Dermis microvascular lymphatic vessel endothelial cell (primary cell): Measurements from ENCODE around the gene RPTOR. TPM values are rescaled to one million over a fixed set of nuclear protein-coding genes. Genes with fewer than 3 reads are reported as not detected.
A peak's percentile ranks its signal among the peaks of the same experiment; 100 is the strongest.

Experiments
- DNase-seq, 2 donors: peaks; one replicate each; pipeline versions ENCODE4 v3.0.0 to v3.0.0-alpha.2; 2010; ENCODE audit warnings: low read depth in 2 of 2
- total RNA-seq: library from RNA; depleted of rRNA; stranded (reverse); fragments of >200 nt; gene quantifications from 2 replicates; pipeline ENCODE4 v1.2.1, GENCODE V29; 2014

Gene RPTOR
- total RNA-seq, 1 donor from 2014 or later, result 10.5 TPM

GRCh38 chr17:80923211-80924110, 378.8 kb downstream of the RPTOR start:
- no peak for DNase-seq

GRCh38 chr17:80924111-80924806, 379.6 kb downstream of the RPTOR start:
- no peak for DNase-seq

DNA sequence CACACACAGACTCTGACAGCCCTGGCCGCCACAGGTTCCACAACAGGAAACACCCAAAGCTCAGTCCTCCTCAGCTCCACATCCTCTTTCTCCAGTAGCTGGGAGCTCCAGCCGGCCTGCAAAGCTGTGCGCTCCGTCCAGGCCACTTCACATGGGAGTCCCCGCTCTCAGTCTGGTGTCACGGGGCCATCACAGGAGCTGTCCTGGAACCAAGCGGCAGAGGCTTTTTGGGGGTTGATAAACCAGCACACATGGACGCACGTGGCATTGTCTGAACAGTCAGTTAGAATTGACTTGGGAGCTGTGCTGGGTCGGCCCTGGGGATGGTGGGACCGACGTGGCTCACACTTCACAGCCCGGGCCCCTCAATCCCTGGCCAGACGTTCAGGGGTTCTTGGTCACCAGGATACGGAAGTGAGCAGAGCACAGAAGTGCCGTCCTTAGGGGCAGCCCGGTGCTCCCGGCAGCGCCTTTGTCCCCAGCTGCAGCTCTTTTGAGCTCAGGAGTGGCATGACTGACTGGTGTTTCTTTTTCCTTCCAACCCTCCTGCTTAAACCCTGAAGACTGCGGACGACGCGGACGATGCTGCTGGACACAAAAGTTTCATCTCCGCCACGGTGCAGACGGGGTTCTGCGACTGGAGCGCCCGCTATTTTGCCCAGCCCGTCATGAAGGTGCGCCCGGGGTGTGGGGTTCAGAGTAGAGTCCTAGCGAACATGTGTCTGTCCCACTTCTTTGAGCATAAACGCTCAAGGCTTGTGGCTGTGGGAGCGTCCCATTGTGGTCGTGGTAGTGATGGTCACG, 380.4 kb downstream of the RPTOR start:
- no peak for DNase-seq

- no peak for DNase-seq
These were observed 381.2 kb downstream of the RPTOR start for GRCh38 chr17:80925688-80926335.

DNA sequence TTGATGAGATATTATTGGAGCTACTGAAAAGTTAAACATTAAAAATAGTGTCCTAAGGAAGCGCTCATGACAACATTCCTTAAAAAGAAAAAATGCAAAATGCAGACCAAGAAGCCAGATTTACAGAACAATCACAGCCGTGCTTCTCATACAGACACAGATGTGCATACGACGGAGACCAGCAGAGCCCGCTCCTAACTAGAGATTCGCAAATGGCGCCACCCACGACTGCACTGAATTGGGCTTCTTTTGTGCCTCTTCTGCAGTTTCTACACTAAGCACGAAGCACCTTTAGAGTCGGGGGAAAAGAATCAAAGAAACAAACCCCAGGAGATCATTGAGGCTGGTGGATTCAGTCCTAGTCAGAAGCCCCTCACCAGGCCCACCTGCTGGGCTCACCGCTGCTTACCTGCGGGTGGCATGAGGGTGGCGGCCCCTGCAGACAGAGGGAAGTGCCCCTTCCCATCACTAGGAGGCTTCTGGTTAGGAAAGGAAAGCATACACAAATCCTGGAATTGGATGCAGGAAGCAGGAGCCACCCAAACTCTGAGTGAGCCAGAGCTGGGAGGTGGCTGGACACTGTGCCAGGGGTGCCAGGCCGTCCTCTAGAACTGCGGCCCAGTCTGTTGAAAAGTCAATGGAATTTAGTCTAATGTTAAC, 382.1 kb downstream of the RPTOR start:
- no peak for DNase-seq

GRCh38 chr17:80927791-80928216, 383.2 kb downstream of the RPTOR start:
- peak; percentile 90 to 96 for DNase-seq

DNA sequence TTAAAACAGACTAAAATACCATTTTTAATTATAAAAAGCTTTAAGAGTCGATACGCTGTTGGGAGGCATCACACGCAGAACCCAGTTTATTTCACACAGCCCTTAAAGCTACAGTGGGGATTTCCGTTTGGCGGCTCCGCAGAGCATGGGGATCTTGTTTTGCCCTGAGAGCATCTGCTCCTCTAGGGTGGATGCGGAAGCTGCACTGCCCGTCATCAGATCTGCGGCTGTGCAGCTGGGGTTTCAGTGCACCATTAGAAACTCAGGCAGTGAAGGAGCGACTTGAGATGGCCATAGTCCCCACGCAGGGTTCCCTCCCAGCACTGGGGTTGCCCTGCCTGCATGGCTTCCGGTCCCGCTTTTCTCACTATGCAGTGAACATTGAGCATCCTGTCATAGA, 384.8 kb downstream of the RPTOR start:
- no peak for DNase-seq

DNA sequence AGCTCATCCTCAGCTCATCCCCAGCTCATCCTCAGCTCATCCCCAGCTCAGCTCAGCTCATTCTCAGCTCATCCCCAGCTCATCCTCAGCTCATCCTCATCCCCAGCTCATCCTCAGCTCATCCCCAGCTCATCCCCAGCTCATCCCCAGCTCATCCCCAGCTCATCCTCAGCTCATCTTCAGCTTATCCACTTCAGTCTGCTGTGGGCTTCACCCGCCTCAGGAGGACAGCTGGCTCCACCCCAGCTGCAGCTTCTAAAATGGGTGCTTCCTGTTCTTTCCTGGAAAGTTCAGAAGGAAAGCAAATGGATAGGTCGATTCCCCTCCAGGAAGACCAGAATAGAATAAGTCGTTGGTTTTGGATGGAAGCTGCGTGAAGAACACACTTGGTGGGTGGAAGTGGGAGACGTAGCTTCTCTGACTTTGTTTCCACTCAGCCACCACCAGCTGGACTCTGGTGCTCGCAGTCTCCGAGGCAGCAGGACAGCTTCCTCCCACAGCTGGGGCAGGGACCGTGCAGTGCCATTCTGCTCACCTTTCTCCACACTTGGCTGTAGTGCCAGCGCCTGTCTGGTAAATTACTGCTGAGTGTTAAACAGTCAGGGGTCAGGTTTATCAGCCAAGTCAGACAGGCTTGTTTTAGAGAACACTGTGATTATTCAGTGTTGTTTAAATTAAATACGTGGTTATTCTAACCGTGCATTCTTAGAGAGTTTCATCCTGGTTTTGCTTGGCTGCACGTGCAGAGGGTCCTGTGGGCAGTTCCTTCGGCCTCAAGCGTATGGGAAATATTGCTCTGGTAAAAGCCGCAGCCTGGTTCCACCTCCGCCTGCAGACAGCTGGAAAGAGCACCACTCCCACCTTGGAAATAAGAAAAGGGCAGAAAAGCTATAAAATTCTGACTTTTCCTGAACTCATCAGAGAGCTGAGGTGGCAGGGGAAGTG, 386.0 kb downstream of the RPTOR start:
- DNase-seq, result peak in 1 of 2 donors; percentile 7

DNA sequence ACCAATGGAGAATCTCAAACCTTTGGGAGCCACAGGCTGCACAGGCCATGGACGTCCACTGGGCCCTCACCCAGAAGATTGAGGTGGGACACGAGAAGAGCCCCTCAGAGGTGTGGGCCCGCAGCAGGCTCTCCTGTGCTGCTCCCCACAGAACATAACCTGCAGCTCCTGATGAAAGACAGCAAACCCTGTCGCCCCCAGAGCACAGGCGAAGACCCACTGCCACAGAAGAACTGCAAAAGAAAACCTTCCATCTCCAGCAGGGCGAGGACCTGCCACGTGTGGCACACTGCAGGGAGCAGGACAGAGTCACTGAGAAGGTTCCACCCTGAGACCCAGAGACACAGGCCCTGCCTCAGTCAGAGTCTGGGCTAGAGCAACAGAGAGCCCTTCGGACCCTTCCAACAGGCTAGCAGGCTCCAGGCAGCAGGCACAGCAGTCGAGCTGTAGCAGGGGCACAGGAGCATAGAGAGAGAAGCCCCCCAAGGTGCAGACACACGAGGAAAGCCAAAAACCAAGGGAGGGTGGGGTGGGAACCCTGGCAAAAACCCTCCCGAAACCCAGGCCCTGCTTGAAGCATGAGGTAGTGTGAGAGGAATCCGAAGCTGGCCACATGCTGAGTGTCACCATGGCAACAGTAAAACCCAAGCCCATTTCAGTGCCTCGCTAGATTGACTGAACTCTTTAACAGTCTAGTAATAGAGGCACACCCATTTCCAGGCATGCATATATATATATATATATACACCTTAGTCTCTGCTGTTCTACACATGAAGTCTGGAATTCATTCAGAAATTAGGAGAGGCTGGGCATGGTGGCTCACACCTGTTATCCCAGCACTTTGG, 387.0 kb downstream of the RPTOR start:
- no peak for DNase-seq

- DNase-seq, result no peak
These were observed 390.9 kb downstream of the RPTOR start for GRCh38 chr17:80935526-80935925.

DNA sequence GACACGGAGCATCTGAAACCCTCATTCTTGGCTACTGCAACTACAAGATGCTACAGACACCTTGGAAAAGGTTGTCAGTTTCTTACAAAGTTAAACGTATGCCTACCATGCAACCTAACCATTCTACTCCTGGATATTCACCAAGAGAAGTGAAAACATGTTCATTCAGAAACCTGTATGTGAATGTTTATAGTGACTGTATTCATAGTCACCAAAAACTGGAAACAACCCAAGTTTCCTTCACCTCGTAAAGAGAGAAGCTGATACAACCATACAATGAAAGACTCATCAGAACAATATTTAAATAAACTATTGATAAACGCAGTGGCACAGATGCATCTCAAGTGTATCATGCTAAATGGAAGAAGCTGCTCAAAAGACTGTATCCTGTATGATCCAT, 391.6 kb downstream of the RPTOR start:
- no peak for DNase-seq

- DNase-seq, result no peak
These were observed 392.1 kb downstream of the RPTOR start for GRCh38 chr17:80936723-80937122.

DNA sequence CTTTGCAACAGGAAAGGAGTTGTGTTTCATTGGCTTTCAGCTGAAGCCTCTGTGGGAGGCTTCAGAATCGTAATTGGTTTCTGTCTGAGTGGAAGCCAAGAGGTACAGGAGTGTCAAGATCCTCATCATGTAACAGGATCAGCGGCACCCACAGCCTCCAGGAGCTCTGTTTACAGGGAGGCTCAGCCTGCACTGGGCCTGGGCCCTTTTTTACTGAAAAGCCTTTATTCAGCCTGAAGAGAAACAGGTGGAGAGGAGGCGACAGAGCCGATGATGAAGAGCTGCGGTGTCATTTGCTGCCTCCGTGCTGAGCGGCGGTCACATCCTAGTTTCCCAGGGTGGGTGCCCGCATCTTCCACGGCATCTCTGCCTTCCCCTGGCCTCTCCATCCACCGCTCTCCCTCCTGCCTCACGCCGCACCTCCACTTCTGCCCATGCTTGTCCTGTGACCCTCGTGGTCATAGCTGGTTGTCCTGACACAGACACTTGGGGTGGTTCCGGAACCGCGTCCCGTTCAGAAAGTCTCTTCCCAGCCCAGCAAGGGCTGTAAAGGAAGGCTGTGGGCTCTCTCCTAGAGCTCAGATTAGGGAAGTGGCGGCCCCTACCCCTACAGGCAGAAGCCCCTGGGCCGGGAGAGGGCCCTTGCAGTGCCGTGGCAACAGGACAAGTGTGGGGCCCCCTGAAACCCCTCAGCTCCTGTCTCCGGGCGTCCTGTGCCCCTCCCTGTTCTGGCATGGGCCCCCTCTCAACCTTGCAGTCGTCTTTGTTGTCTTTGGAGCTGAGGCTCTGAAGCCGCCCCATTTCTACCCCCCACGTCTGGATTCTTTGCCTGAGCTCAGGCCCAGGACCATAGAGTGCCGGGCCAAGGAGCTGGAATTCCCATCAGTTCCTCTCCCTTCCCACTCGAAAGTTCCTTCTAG, 393.1 kb downstream of the RPTOR start:
- DNase-seq, result no peak

GRCh38 chr17:80938556-80938955, 393.9 kb downstream of the RPTOR start:
- no peak for DNase-seq

DNA sequence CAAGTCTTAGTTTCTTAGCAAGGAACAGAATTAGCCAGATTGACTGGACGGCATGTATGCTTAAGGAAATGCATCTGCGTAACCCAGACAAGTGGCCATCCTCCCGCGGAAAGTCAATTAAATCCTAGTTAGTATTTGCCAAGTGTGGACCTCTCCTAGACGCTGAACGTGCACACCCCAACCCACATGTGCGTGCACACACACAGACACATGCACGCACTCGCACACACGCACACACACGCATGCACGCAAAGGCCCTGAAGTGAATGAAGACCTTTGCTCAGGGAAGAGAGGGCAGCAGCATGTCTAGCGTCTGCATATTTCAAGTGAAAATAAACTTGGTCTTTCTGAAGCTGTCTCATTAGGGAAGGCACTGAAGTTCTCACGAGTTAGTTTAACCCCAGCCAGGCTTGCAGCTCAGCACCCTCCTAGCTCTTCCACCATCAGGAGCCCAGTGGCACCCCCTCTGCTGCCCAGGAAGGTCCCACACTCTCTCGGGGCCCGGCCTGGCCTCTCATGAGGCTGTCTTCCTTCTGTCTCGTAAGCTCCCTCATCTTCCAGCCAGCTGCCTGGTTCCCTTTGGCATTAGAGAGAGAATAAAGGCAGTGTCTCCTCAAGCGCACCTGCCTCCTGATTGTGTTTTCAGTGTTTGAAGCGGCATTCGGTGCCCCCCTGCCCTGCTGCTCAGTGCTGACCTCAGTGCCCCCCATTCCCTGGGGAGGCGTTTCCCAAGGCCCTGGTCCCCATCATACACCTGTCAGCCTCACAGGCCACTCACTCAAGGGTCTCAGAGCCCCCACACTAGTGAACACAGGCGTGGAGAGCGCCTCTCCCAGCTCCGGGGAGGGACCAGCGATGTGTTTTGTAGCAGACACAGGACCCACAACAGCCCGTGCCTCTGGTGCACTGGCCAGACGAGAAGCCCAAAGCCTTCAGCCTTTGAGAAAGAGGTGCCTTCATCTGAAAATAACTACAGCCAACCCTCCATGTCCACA, 394.8 kb downstream of the RPTOR start:
- DNase-seq, result no peak
